ENCODE measurements around the gene STARD5.

DNA sequence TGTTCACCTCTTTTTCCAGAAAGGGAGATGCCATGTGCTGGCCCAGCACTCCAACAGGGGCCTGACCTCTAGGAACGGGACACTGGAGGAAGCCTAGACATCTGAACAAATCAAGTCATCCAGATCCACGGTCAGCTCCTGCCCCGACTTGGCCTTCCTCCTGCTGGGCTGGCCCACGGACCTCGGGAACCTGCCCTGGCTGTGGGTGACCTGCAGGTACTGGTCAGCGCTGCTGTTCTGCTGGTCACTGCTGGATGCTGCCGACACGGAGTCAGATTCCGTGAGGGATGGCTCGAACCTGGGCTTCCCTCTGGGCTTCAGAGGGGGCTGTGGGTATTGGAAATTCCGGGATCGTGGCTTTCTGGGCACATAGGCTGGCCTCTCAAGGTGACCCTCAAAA lies 8.4 kb upstream of the STARD5 start:
- TF ChIP-seq, protein P1, sequence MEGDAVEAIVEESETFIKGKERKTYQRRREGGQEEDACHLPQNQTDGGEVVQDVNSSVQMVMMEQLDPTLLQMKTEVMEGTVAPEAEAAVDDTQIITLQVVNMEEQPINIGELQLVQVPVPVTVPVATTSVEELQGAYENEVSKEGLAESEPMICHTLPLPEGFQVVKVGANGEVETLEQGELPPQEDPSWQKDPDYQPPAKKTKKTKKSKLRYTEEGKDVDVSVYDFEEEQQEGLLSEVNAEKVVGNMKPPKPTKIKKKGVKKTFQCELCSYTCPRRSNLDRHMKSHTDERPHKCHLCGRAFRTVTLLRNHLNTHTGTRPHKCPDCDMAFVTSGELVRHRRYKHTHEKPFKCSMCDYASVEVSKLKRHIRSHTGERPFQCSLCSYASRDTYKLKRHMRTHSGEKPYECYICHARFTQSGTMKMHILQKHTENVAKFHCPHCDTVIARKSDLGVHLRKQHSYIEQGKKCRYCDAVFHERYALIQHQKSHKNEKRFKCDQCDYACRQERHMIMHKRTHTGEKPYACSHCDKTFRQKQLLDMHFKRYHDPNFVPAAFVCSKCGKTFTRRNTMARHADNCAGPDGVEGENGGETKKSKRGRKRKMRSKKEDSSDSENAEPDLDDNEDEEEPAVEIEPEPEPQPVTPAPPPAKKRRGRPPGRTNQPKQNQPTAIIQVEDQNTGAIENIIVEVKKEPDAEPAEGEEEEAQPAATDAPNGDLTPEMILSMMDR (IDR thresholded peaks at IDR 0.05; ENCODE audit: insufficient read depth, low read depth, low read length): no peak
- no peak for TF ChIP-seq EZH2 (IDR thresholded peaks at IDR 0.05; ENCODE audit: insufficient read depth, low read length)

Data from astrocyte (in vitro differentiated cells and primary cell).